Measurements from ENCODE around the gene FAM25G.
"Not testable (repeated sequence)": the region's sequence is repeated elsewhere in the genome, so short reads cannot be mapped to it uniquely, and the experiment has no call there.

Gene FAM25G

DNA sequence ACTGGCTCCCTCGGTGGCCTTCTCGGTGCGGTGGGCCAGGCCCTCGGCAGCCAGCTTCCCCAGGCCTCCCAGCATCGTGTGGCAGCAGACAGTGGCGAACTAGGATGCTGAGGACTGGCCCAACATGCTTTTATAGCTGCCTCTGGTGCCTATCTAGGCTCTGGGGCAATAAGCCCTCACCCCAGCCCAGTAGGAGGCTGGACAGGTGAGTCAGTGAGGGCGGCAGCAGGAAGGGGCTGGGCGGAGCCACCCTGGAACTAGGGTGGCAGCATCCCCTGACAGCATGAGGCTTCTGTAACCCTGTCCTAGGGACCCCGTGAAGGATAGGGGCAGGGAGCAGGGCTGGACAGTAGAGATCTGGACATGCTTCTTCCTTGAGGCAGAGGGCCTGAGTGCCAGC lies at the start of gene FAM25G:
Gene FAM25G, minus strand, starts transcription at position 101 of the 400 bp plus-strand sequence. Its CDS starts 26 bp downstream, at position 75.
- not testable (repeated sequence) for H3K36me3 Mint-ChIP-seq; H3K4me1 Mint-ChIP-seq; H3K27ac Mint-ChIP-seq; H3K9me3 Mint-ChIP-seq; ATAC-seq (ENCODE audit: low read depth); H3K27me3 Mint-ChIP-seq; H3K4me3 Mint-ChIP-seq; DNase-seq (ENCODE audit: low spot score in 2 of 2)

DNA sequence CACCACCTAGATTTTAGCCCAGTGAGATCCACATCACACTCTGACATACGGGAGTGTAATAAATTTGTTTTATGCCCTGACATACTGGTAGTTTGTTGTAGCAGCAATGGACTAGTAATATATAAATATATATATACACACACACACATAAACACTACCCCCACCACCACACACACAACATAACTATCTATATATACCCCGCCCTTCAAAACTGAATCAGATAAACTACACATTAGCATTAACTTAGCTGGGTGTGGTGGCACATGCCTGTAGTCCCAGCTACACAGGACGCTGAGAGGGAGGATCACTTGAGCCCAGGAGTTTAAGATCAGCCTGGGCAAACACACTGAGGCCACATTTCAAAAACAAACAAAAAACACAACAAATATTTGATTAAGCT lies 44.9 kb upstream of the FAM25G start:
- not testable (repeated sequence) for H3K4me1 Mint-ChIP-seq; DNase-seq (ENCODE audit: low spot score in 2 of 2); H3K27ac Mint-ChIP-seq; H3K9me3 Mint-ChIP-seq; H3K4me3 Mint-ChIP-seq; H3K27me3 Mint-ChIP-seq; H3K36me3 Mint-ChIP-seq; ATAC-seq (ENCODE audit: low read depth)

DNA sequence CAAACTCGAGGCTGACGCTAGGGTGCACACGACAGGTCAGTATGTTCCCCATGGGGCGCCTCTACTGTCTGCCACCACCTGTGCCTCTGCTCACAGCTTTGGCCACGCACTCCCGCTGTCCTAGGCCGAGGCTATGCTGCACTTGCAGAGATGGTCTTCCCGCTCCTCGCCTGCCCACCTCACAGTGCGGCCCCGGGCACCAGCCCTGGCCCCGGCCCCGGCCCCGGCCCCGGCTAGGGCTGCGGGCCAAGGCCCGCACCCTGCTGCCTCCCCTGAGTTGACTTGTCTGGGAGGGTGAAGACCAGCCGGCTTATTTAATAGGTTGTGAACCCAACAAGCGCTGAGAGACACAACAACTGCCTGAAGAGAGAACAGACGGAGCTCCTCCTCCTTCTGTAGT lies 32.0 kb upstream of the FAM25G start, which contains the start of gene AGAP9:
Gene AGAP9, minus strand, starts transcription at position 164 of the 400 bp plus-strand sequence. Its CDS starts 112 bp downstream, at position 52.
- not testable (repeated sequence) for H3K4me1 Mint-ChIP-seq; H3K27ac Mint-ChIP-seq; H3K27me3 Mint-ChIP-seq; H3K9me3 Mint-ChIP-seq; DNase-seq (ENCODE audit: low spot score in 2 of 2); ATAC-seq (ENCODE audit: low read depth); H3K36me3 Mint-ChIP-seq; H3K4me3 Mint-ChIP-seq

DNA sequence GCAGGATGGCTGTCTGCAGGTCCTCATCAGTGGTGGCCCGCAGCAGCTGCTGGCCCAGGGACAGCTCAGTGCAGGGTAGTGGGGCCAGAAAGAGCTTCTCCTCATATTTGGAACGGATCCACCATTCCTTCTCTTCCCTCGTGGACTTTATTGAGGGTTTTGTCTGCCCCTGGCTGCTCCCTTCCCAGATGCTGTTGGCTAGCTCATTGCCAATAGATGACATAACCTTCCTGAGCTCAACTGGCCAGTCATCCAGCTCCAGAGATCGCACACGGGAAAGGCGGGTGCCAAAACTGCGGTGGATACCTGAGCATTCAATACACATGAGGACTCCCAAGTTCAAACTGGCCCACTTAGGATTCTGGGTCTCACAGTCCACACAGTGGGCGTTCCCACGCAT lies 10.8 kb upstream of the FAM25G start:
- not testable (repeated sequence) for H3K9me3 Mint-ChIP-seq; DNase-seq (ENCODE audit: low spot score in 2 of 2); H3K4me3 Mint-ChIP-seq; H3K27ac Mint-ChIP-seq; H3K36me3 Mint-ChIP-seq; H3K27me3 Mint-ChIP-seq; H3K4me1 Mint-ChIP-seq; ATAC-seq (ENCODE audit: low read depth)

DNA sequence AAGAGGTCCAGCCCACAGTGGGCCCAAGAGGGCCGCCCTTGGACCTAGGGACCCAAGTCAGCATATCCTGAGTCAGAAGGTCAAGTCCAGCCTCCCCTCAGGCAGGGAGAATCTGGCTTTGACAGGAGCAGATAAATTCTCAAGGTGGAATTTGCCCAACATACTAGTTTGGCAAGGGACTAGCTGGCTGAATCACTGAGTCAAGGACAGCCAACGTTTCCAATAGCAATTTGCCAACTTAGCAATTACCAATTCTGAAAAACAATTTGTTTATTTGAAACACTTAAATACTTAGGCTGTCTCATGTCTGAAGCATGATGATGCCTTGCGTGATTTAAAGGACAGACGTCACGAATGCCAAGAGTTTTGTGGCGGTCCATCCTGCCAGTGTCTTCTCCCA lies 2.7 kb upstream of the FAM25G start:
- not testable (repeated sequence) for H3K4me3 Mint-ChIP-seq; H3K9me3 Mint-ChIP-seq; DNase-seq (ENCODE audit: low spot score in 2 of 2); H3K4me1 Mint-ChIP-seq; H3K36me3 Mint-ChIP-seq; H3K27me3 Mint-ChIP-seq; H3K27ac Mint-ChIP-seq; ATAC-seq (ENCODE audit: low read depth)

DNA sequence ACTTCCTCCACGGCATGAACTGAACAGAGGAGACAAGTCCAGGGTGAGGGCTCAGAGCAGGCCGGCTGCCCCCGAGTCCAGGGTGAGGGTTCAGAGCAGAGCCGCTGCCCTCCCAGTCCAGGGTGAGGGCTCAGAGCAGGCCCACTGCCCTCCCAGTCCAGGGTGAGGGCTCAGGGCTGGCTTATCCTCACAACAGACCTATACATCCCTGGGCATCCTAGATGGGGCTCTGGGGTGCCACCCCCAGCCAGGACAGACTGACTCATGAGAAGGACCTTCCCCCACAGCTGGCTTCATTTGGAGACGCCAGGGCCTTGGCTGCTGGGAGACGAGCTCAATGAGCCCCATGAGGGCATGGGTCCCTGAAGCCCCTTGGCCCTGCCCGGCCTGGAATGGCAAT lies 1.9 kb downstream of the FAM25G start:
- H3K4me1 Mint-ChIP-seq; H3K4me3 Mint-ChIP-seq; H3K36me3 Mint-ChIP-seq; H3K27ac Mint-ChIP-seq; DNase-seq (ENCODE audit: low spot score in 2 of 2); H3K9me3 Mint-ChIP-seq; ATAC-seq (ENCODE audit: low read depth); H3K27me3 Mint-ChIP-seq: not testable (repeated sequence)

DNA sequence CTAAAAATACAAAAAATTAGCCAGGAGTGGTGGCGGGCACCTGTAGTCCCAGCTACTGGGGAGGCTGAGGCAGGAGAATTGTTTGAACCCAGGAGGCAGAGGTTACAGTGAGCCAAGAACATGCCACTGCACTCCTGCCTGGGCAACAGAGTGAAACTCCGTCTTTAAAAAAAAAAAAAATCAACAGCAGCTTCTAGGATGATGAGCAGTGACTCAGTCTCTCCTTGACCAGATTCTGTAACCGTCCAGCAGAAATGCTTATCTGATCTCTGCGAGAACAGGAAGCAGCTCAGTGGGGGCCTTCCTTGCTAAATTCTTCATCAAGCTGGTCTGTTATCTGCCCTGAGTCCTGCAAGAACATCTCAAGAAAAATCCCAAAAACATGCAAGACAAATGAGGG lies 5.6 kb downstream of the FAM25G start:
- not testable (repeated sequence) for H3K9me3 Mint-ChIP-seq; DNase-seq (ENCODE audit: low spot score in 2 of 2); H3K27ac Mint-ChIP-seq; H3K4me3 Mint-ChIP-seq; ATAC-seq (ENCODE audit: low read depth); H3K36me3 Mint-ChIP-seq; H3K4me1 Mint-ChIP-seq; H3K27me3 Mint-ChIP-seq

DNA sequence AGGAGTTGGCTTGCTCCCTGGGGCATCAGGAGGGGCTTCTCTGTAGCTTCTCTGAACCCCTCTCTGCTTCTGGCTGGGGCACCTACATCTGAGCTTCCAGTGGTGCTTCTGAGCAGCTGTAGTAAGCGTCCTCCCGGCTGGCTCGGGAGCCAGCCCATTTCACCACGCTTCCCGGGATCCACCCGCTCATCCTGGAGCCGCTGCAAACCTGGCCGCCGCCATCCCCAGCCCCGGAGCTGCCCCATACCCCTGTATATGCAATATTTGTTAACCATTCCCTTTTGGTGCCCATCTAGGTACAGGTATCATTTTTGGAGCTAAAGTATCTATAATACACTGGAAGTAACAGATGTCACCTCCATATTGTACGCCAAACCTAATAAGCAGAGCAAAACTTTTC lies 6.7 kb downstream of the FAM25G start:
- H3K36me3 Mint-ChIP-seq; ATAC-seq (ENCODE audit: low read depth); H3K27me3 Mint-ChIP-seq; H3K27ac Mint-ChIP-seq; H3K4me3 Mint-ChIP-seq; DNase-seq (ENCODE audit: low spot score in 2 of 2); H3K4me1 Mint-ChIP-seq; H3K9me3 Mint-ChIP-seq: not testable (repeated sequence)

DNA sequence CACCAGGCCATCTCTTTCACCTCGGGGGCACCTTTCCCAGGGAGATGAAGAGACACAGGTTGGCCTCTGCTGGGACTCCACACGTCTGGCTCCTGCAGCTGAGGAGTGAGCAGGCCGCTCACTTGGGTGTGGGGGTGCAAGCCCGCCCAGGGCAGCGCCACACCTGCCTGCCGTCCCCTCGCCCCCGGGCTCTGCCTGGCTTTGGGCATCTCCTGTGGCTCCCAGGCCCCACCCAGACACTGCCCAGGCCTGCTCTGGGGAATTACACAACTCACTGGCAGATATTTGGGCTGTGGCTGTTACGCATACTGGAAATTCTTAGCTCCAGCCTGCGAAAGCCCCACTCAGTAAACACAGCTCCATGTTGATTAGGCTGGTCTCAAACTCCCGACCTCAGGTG lies 7.6 kb downstream of the FAM25G start, which contains the start of gene ANXA8:
Gene ANXA8, minus strand, starts transcription at position 193 of the 400 bp plus-strand sequence. Its CDS starts 182 bp downstream, at position 11.
- H3K27ac Mint-ChIP-seq; H3K4me3 Mint-ChIP-seq; H3K9me3 Mint-ChIP-seq; H3K36me3 Mint-ChIP-seq; H3K4me1 Mint-ChIP-seq; H3K27me3 Mint-ChIP-seq; ATAC-seq (ENCODE audit: low read depth); DNase-seq (ENCODE audit: low spot score in 2 of 2): not testable (repeated sequence)

DNA sequence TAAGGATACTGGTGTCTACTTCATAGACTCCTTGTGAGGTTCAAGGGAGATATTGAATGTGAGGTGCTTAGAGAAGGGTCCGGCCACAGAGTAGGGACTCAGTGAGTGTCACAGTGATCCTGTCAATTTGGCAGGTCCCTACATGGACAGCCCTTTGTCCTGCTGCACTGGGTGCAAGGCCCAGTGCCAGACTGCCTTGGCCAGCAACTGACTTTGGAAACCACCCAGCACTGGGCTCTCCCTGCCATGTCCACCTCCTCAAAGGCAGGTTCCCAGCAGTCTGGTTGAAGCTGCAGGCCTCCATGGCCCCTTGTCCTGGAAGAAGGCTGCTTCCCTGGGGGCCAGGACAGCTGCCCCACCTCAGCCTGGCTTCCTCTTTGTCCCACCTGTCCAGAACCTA lies 9.1 kb downstream of the FAM25G start:
- H3K27ac Mint-ChIP-seq: not testable (repeated sequence)

DNA sequence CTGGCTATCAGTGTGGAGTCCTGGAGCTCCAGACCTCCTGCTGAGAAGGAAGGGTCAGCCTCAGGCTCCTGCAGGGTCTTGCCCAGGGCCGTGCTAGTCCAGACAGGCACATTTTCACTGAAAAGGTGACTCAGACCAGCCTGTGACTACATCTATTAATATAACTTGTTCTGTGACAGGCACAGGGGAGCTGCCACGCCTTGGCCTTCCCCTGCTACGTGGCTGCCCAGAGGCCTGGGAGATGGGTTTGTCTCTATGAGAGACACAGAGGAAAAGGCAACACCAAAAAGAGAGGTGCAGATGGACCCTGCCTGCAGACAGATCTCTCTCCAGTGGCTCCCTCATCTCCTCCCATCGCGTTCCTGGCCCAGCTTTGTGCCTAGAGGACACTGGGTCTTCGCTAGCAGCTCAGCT lies 9.7 kb downstream of the FAM25G start:
- DNase-seq (ENCODE audit: low spot score in 2 of 2); ATAC-seq (ENCODE audit: low read depth); H3K27me3 Mint-ChIP-seq; H3K36me3 Mint-ChIP-seq; H3K27ac Mint-ChIP-seq; H3K4me3 Mint-ChIP-seq; H3K4me1 Mint-ChIP-seq; H3K9me3 Mint-ChIP-seq: not testable (repeated sequence)

More for the DNA sequence above, 9.1 kb downstream of the FAM25G start:
- not testable (repeated sequence) for H3K27me3 Mint-ChIP-seq; H3K4me1 Mint-ChIP-seq; ATAC-seq (ENCODE audit: low read depth); H3K4me3 Mint-ChIP-seq; H3K9me3 Mint-ChIP-seq; H3K36me3 Mint-ChIP-seq; DNase-seq (ENCODE audit: low spot score in 2 of 2)

DNA sequence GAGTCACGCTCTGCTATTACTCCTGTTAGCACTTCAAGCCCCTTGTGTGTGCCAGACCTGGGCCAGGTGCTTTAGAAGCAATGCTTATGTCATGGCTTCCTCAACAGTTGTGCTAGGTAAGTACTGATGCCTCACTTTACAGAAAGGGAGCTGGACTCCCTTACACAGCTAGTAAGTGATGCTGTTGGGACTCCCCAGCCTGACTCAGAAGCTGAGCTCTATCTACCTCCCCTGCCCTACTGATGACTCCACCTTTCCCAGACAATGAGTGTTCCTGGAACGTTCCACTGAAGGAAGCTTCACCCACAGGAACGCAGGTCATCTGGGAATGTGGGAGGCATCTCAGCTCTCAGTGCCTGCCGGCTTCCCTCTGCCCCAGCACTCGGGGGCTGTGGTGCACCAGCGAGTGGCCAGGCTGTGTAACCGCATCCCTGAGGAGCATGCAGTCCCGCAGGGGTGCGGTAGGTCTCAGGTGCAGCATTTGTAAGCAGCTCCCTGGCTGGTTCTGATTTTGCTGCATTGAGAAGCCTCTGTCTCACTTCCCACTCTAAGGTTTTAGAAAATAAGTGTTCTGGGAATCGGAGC lies 10.2 kb downstream of the FAM25G start:
- not testable (repeated sequence) for H3K4me3 Mint-ChIP-seq; H3K27me3 Mint-ChIP-seq; H3K4me1 Mint-ChIP-seq; H3K36me3 Mint-ChIP-seq; ATAC-seq (ENCODE audit: low read depth); DNase-seq (ENCODE audit: low spot score in 2 of 2); H3K9me3 Mint-ChIP-seq; H3K27ac Mint-ChIP-seq

DNA sequence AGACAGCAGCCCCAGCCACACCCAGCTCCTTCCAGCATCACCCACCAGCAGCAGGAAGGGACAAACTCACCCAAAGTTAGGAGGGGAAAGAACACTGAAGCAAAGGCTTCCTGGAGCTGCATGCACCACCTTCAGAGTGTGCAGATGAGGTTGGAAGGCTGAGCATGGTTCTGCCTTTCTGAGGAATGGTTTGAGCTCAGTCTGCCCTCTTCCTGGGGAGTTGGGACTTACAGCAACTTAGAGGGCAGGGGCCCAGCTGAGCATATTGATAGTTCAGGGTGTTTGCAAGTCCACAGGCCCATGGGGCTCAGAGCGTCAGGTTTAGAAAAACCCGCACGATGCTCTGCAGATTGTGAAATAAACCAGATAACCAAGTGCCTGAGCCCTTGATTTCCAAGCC lies 11.4 kb downstream of the FAM25G start:
- H3K4me1 Mint-ChIP-seq; H3K27ac Mint-ChIP-seq; ATAC-seq (ENCODE audit: low read depth): not testable (repeated sequence)

DNA sequence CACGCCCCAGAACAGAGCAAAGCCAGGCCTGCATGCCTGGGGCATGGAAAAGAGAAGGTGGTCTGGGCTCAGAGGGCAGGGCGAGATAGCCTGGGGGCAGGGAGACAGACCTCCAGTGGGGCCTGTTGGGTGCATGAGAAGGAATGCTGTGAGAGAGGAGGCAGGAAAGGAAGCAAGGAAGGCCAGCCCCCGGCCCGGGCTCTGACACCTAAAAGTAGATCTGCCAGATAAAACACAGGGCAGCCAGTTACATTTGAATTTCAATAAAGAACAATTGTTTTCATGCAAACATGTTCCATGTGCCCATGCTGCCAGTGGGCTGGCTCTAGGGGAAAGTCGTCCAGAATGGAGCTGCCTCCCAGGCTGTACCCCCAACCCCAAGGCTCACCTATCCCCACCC lies 13.4 kb downstream of the FAM25G start:
- not testable (repeated sequence) for H3K27me3 Mint-ChIP-seq; H3K27ac Mint-ChIP-seq; H3K9me3 Mint-ChIP-seq; H3K36me3 Mint-ChIP-seq; DNase-seq (ENCODE audit: low spot score in 2 of 2); H3K4me1 Mint-ChIP-seq; ATAC-seq (ENCODE audit: low read depth); H3K4me3 Mint-ChIP-seq

More for the DNA sequence above, 11.4 kb downstream of the FAM25G start:
- H3K9me3 Mint-ChIP-seq; H3K36me3 Mint-ChIP-seq; DNase-seq (ENCODE audit: low spot score in 2 of 2); H3K4me3 Mint-ChIP-seq; H3K27me3 Mint-ChIP-seq: not testable (repeated sequence)

DNA sequence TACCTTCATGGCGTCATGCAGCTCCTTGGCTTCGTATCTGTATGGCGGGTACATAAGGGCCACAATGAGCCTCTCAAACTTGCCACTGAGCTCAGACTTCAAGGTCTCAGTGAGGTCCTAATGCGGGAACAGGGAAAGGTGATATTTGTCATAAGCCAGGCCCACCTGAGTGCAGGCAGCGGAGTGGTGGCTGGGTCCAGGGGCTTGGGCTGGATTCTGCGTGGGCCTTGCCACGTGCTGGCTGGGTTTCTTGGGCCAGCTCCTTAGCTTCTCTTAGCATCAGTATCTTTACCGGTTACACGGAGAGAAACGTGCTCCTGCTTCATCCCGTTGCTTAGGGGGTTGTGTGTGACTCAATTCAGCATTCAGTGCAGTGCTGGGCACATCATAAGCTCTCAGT lies 14.4 kb downstream of the FAM25G start:
- DNase-seq (ENCODE audit: low spot score in 2 of 2); H3K9me3 Mint-ChIP-seq; H3K4me1 Mint-ChIP-seq; H3K36me3 Mint-ChIP-seq; H3K27me3 Mint-ChIP-seq; H3K27ac Mint-ChIP-seq; H3K4me3 Mint-ChIP-seq; ATAC-seq (ENCODE audit: low read depth): not testable (repeated sequence)

Measured in memory B cell (primary cell).